GM12874 (cell line): Measurements from ENCODE around the gene DNAJC6.

Experiments used
- TF ChIP-seq, protein P1 (sequence below): IDR thresholded peaks from 2 replicates; pipeline ENCODE4 v1.5.1; 2011; ENCODE audit warnings: low read depth, mild to moderate bottlenecking, control low read depth, low read length, moderate library complexity; ENCODE audit not compliant: insufficient read depth

DNAJC6 gene

DNA sequence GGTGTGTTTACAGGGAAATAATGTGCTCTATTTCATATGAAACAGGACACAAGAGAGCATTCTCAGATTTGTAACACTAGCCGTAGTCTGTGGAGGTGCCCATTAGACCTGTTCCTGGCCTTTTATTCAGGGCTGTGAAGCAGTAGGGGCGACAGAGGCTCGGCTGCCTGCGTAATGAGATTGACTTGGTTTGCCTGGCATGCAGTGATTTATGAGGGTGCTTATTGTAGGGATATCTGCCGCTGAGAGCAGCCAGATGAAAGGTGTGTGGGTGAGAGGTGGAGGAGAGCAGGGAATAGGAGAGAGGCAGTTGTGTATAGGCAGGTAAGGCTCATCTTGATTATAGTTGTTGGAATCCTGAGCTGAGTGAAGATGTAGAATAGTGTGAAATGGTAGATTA is 51.3 kb downstream of the DNAJC6 start:
- TF ChIP-seq, protein P1, sequence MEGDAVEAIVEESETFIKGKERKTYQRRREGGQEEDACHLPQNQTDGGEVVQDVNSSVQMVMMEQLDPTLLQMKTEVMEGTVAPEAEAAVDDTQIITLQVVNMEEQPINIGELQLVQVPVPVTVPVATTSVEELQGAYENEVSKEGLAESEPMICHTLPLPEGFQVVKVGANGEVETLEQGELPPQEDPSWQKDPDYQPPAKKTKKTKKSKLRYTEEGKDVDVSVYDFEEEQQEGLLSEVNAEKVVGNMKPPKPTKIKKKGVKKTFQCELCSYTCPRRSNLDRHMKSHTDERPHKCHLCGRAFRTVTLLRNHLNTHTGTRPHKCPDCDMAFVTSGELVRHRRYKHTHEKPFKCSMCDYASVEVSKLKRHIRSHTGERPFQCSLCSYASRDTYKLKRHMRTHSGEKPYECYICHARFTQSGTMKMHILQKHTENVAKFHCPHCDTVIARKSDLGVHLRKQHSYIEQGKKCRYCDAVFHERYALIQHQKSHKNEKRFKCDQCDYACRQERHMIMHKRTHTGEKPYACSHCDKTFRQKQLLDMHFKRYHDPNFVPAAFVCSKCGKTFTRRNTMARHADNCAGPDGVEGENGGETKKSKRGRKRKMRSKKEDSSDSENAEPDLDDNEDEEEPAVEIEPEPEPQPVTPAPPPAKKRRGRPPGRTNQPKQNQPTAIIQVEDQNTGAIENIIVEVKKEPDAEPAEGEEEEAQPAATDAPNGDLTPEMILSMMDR, result no peak

DNA sequence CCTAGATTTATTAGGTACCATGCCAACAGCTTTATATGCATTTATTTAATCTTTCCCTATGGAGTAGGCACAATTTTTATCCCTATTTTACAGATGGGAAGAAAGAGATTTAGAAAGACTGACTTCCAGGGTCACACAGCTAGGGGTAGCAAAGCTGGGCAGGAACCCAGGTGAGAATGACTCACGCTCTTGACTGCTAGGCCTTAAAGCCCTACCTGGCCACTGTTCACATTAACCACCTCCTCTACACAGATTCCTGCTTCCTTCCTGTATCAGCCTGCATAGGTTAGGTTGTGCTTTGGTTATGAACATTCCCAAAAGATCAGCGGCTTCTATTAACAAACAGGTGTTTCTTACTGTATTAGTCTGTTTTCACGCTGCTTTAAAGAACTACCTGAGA is 53.2 kb downstream of the DNAJC6 start:
- TF ChIP-seq, protein P1, result no peak

DNA sequence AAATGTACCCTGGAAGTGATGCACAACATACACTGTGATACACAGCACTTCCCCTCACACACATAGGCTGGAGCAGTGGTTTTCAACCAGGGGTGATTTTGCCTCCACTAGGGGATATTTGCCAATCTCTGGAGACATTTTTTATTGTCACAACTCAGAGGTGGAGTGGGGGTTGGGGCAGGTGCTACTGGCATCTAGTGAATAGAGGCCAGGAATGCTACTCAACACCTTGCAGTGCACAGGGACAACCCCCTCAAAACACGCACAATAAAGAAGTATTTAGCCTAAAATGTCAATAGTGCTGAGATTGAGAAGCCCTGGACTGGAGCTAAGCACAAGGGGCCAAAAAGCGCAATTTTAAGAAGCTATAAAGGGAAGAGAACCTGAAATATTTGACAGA is 54.1 kb downstream of the DNAJC6 start:
- TF ChIP-seq, protein P1, result no peak

DNA sequence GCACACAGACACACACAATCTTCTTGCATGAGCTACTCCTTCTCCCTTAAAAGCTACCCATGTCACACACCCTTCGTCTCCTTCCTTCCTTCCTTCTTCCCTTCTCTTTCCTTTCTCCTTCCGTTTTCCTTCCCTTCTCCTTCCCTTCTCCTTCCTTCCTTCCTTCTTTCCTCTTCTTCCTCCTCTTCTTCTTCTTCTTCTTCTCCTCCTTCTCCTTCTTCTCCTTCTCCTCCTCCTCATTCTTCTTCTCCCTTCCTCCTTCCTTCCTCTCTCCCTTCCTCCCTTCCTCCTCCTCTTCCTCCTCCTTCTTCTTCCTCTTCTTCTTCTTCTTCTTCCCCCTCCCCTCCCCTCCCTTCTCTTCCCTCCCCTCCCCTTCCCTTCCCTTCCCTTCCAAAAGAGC is 59.1 kb downstream of the DNAJC6 start:
- TF ChIP-seq, protein P1, result no peak

DNA sequence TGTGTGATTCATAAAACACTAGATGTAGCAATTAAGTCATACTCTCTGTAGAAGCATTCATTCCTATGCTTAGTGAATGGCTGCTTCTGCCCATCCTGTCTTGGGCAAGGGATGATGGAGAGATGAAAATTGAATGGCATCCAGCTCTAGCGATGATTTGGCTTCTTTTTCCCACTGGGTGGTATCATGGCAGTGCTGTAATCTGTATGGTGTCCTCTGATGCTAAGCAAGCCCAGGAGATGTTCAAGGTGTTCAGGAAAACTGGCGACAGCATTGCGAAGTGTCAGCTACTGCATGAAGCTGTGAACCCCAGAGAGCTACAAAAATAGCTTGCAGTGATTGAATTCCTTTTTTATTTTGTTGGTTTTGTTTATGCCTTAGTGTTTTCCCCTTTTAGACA is 62.2 kb downstream of the DNAJC6 start:
- TF ChIP-seq, protein P1, result no peak

DNA sequence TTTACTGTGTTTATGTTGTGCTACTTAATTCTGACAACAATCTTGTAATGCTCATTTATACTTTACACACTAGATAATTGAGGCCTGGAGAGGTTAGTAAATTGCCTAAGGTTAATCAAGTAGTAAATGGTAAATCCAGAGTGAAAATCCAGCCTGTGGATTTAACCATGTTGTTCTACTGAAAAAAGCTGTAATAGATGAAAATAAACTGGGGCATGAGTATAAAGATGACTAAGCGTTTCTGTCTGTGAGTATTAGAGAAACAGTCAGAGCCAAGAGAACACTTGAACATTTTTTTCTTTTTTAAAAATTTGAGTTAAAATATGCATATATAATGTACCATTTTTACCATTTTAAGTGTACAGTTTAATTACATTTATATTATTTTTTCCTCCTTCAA is 63.2 kb downstream of the DNAJC6 start:
- TF ChIP-seq, protein P1, result no peak

DNA sequence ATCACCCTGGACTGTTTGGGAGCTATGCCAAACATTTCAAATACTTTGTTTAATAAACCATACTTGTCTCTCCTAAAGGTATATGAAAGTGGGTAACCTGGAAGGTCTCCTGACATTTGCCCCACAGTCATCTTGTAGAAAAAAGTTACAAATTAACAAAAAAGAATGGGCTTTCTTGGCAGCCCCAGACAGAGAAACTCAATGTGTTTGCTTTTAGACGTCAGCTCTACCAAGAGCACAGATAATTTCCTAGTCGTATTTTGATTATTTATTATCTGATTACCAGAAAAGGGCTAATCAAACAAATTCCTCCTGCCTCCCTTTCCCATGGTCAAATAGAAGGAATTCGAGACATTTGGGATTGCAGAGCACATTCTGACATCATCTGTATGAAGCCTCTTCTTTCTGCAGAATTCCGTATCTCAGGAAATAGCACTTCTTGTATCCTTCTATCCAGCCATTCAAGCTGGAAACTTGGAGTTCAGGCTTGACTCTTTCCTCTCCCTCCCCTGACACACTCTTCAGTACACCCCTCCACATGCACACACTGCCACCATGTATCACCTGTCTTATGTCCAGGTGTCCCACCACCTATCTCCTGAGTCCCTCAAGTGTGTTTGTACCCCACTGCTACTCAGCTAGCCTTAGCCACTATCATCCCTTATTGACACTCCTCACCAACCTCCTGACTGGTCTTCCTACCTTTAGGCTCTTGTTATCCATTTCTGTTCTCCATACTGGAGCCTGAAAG is 68.3 kb downstream of the DNAJC6 start:
- TF ChIP-seq, protein P1, result no peak
